ENCODE data around the gene ZFP30. TPM values are rescaled to one million over a fixed set of nuclear protein-coding genes. Genes with fewer than 3 reads are reported as not detected.

ZFP30 gene
- polyA plus RNA-seq, 2 of the 4 experiments (the other 2 are of a cell fraction) = 9.0 to 9.2 TPM

- TF ChIP-seq CTCF (IDR thresholded peaks at IDR 0.05) (no peak), MAZ (IDR thresholded peaks at IDR 0.05; ENCODE audit: borderline replicate concordance, low read depth, low read length) (no peak), CBX8 (IDR thresholded peaks at IDR 0.05) (no peak), ELK1 (IDR thresholded peaks at IDR 0.05; ENCODE audit: low read depth, low read length) (no peak), HEYL (CRISPR knock-in tag; IDR thresholded peaks at IDR 0.05) (no peak), ZC3H11A (IDR thresholded peaks at IDR 0.05) (no peak), BHLHE40 (IDR thresholded peaks at IDR 0.05; ENCODE audit: low read depth, low read length) (no peak), NFE2L2 (conservative IDR thresholded peaks at IDR 0.05; ENCODE audit: low read length) (no peak), ATOH8 (CRISPR knock-in tag; IDR thresholded peaks at IDR 0.05; ENCODE audit: low read depth) (no peak), ZFP36 (IDR thresholded peaks at IDR 0.05; ENCODE audit: borderline replicate concordance, partially characterized antibody) (no peak), EP300 (IDR thresholded peaks at IDR 0.05) (no peak), KDM5A (IDR thresholded peaks at IDR 0.05) (no peak), HOXB13 (CRISPR knock-in tag; IDR thresholded peaks at IDR 0.05; ENCODE audit: low read depth) (no peak), POLR2A (IDR thresholded peaks at IDR 0.05; ENCODE audit: low read length) (peak; percentile 43; the same call in 1 of the 2 replicates), CEBPB (IDR thresholded peaks at IDR 0.05) (peak; percentile 31 to 68; a peak in 3 of 4 replicates), NPAS2 (CRISPR knock-in tag; IDR thresholded peaks at IDR 0.05; ENCODE audit: borderline replicate concordance) (no peak), RFX5 (IDR thresholded peaks at IDR 0.05) (no peak), MAFK (IDR thresholded peaks at IDR 0.05; ENCODE audit: partially characterized antibody) (no peak), RAD21 (conservative IDR thresholded peaks at IDR 0.05 in 1 of 2, IDR thresholded peaks at IDR 0.05 in 1 of 2) (no peak), HDAC2 (IDR thresholded peaks at IDR 0.05) (no peak), PHF8 (IDR thresholded peaks at IDR 0.05; ENCODE audit: borderline replicate concordance, low read depth) (peak; percentile 15; the same call in 1 of the 2 replicates), JUNB (IDR thresholded peaks at IDR 0.05) (no peak), RARB (CRISPR knock-in tag; IDR thresholded peaks at IDR 0.05) (no peak), TFCP2L1 (CRISPR knock-in tag; IDR thresholded peaks at IDR 0.05) (no peak), CHD2 (IDR thresholded peaks at IDR 0.05; ENCODE audit: low read length, partially characterized antibody) (no peak), RNF2 (IDR thresholded peaks at IDR 0.05; ENCODE audit: borderline replicate concordance, low read depth) (no peak), FOSB (CRISPR knock-in tag; IDR thresholded peaks at IDR 0.05) (no peak), ESRRA (IDR thresholded peaks at IDR 0.05; ENCODE audit: borderline replicate concordance, low read length) (no peak), GATA3 (IDR thresholded peaks at IDR 0.05; ENCODE audit: borderline replicate concordance) (peak; percentile 34), EHMT2 (IDR thresholded peaks at IDR 0.05; ENCODE audit: low read depth) (no peak), POLR2AphosphoS2 (conservative IDR thresholded peaks at IDR 0.05; ENCODE audit: low read length) (no peak), FOSL2 (IDR thresholded peaks at IDR 0.05) (no peak), FOSL2 (CRISPR knock-in tag; IDR thresholded peaks at IDR 0.05) (no peak), E2F6 (IDR thresholded peaks at IDR 0.05; ENCODE audit: borderline replicate concordance, low read depth) (peak; percentile 61; the same call in 1 of the 2 replicates), TP53 (CRISPR knock-in tag; IDR thresholded peaks at IDR 0.05) (no peak), RCOR1 (IDR thresholded peaks at IDR 0.05; ENCODE audit: low read depth, low read length) (no peak), USF2 (IDR thresholded peaks at IDR 0.05) (no peak), ZNF302 (CRISPR knock-in tag; IDR thresholded peaks at IDR 0.05) (no peak), MYC (IDR thresholded peaks at IDR 0.05; ENCODE audit: borderline replicate concordance, low read length) (0 out of 2 replicates have a peak, but pooled peaks have one; percentile 46), FOXS1 (CRISPR knock-in tag; IDR thresholded peaks at IDR 0.05) (0 out of 2 replicates have a peak, but pooled peaks have one; percentile 14), ZSCAN20 (CRISPR knock-in tag; IDR thresholded peaks at IDR 0.05) (no peak), CBX2 (IDR thresholded peaks at IDR 0.05; ENCODE audit: borderline replicate concordance, low read depth) (no peak)
These were observed 60.8 kb downstream of the ZFP30 start, which contains the start of the genes ZNF540 and ZNF571 (continued) for GRCh38 chr19:37594304-37594981.
